ENCODE results near the gene SMIM35.
"Not testable (repeated sequence)": the region's sequence is repeated elsewhere in the genome, so short reads cannot be mapped to it uniquely, and the experiment has no call there.

SMIM35 gene

DNA sequence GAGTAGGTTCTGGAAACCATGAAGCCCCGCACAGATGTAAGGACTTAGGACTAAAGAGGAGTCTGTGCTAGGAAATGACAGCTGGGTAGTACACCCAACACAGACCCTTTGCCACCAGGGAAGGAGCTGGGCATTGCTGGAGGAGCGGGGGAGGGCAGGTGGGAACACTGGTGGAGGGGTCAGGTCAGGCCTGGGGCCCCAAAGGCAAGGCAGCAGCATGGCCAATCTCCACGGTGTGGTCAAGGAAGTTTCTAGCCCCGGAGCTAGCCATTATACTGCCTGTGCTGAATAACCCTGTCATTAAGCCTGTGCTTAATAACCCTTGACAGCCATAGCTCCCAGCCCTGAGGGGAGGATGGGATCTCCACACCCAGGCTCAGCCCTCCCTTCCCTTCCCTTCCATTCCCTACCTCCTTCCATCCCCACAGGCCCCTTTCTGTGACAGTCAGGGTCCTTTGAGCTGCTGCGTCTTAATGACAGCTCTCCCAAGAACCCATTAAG lies 7.8 kb downstream of the SMIM35 start:
- DNase-seq, result peak; percentile 35 to 75

DNA sequence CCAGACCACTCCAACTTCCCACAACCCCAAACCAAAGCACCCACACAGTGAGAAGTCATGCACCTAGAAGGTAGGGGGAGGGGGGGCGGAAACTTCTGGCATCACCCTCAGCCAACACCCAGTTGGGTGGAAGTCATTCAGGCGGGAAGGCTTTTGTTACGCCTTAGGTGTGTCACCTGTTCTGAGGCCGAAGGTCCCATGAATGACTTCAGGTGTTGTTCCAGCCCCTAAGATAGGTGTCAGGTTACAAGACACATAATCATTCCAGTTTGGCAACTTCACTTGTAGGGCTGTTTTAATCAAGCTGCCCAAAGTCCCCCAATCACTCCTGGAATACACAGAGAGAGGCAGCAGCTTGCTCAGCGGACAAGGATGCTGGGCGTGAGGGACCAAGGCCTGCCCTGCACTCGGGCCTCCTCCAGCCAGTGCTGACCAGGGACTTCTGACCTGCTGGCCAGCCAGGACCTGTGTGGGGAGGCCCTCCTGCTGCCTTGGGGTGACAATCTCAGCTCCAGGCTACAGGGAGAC lies 9.9 kb downstream of the SMIM35 start, which contains the start of gene TMPRSS4:
Gene TMPRSS4 (plus strand): TSS at position 325 of the 528 bp plus-strand sequence. CDS start 225 bp downstream, outside the sequence.
- DNase-seq, result peak; percentile 98 to 99

GRCh38 chr11:118074785-118075184 lies 12.0 kb downstream of the SMIM35 start:
- no peak for DNase-seq

GRCh38 chr11:118074091-118074685 lies 12.6 kb downstream of the SMIM35 start:
- DNase-seq, result no peak

GRCh38 chr11:118073554-118073953 lies 13.2 kb downstream of the SMIM35 start:
- no peak for DNase-seq

GRCh38 chr11:118071416-118072030 lies 15.2 kb downstream of the SMIM35 start:
- DNase-seq, result no peak

- no peak for DNase-seq
Observed at GRCh38 chr11:118068945-118069612, 17.7 kb downstream of the SMIM35 start.

DNA sequence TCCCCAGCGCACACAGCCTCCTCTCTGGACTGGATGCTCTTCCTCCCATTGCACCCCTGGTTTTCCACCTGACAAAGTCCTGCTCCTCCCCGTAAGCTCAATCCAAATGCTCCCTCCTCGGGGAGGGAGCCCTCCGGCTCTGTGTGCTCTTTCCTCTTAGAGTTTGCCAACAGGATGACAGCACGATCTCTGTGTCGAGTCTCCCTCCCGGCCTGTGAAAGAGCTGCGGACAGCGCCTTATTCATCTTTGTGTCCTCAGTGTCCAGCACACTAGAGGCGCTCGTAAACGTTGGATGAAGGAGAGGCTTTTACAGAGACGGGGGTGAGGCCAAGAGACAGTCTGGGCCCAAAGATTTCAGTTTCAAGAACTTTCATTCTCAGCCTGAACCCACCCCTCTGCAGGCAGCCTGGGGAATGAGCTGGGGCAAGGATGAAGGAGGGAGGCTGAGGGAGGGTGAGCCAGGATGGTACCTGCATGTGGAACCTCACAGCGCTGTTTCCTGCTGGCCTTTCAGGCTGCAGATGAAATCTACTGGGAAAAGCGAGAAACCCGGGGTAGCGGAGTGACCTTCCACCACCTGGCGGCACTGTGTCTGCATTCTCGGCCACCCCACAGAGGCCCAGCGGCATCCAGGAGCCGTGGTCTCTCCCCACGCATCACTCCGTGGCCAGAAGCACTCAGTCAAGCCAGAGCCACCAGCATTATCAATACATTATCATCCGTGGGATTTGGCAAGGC lies 18.4 kb downstream of the SMIM35 start:
- peak in 1 of 2 experiments; percentile 40 for DNase-seq

DNA sequence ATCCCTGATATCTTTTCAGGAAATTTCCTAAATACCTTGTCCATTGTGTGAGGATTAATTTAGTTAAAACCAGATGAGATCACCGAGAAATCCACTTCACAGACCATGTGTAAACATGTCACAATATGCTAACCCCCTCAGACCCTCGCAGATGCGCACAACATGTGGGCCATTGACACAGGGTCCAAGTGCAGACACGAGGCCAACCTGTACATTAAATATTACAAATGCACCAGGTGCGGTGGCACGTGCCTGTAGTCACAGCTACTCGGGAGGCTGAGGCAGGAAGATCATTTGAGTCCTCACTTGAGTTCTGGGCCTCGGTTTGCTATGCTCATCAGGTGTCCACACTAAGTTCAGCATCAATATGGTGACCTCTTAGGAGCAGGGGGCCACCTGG lies 19.8 kb downstream of the SMIM35 start:
- DNase-seq, result no peak

GRCh38 chr11:118065384-118065783 lies 21.4 kb downstream of the SMIM35 start:
- DNase-seq, result no peak

GRCh38 chr11:118064956-118065355 lies 21.8 kb downstream of the SMIM35 start:
- no peak for DNase-seq

DNA sequence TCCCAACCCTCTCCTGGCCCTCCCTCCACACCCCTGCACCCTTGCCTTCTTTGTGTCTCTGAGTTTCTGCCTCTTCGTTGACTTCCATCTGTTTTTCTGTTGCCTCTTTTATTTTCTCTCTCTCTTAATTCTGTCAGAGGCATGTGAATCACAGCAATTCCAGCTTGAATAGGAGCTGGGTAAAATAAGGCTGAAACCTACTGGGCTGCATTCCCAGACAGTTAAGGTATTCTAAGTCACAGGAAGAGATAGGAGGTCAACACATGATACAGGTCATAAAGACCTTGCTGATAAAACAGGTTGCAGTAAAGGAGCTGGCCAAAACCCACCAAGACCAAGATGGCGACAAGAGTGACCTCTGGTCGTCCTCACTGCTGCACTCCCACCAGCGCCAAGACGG lies 24.1 kb downstream of the SMIM35 start:
- DNase-seq, result not testable (repeated sequence)

- not testable (repeated sequence) for DNase-seq
Observed at GRCh38 chr11:118062181-118062580, 24.6 kb downstream of the SMIM35 start.

DNA sequence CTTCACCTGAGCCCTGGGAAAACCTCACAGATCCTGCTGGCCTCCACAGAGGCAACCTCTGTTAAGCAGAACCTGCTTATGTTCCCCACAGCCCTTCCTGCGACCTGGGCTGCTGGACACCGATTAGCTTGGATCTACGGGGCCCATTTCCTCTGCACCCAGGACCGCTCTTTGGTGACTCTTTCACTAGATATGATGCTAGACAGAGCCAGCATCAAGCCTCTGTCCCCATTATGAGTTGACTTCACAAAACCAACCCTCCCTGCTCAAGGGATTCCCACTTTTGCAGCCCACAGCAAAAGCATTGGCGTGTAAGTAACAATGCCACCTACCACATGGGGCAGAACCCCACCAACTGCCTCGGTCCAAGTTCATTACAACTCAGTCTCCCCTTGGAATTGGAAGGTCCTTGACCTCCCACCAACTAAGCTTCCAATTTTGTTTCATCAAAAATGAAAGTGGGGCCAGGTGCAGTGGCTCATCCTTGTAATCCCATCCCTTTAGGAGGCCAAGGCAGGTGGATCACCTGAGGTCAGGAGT lies 25.1 kb downstream of the SMIM35 start:
- DNase-seq, result no peak

- DNase-seq, result no peak
Observed at GRCh38 chr11:118060869-118061268, 25.9 kb downstream of the SMIM35 start.

DNA sequence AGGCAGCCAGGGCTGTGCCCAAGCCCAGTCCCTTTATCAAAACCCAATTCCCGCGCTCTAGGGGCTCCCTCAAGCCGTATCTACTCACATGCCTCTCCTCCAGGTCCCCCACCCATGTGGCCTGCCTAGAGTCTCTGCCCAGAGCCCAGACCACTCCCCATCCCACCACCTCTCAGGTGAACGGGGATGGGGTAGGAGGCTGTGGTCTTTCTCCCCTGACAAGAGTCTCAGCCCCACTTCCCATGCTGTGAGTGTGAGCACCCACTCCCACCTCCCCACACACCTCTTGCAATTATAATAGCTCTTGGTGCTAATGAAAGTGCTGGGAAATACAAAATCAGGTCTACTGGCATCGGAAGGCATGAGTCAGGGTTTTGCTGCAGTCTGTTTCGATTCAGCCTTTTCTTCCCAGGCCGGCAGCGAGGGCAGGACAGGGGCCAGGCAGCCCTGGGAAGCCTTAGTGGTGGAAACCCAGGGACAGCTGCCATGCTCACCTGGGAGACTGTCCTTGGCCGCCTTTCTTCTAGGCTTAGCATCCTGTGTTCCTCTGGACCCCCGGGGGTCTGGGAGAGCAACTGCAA lies 26.6 kb downstream of the SMIM35 start:
- DNase-seq, result no peak

GRCh38 chr11:118059246-118059940 lies 27.4 kb downstream of the SMIM35 start:
- DNase-seq, result no peak

GRCh38 chr11:118058311-118059245 lies 28.2 kb downstream of the SMIM35 start:
- DNase-seq, result no peak

- no peak for DNase-seq
Observed at GRCh38 chr11:118057251-118058145, 29.3 kb downstream of the SMIM35 start.
